SK-MEL-5 (cell line): ENCODE data around the gene RAET1G. TPM values are rescaled to one million over a fixed set of nuclear protein-coding genes. Genes with fewer than 3 reads are reported as not detected.
"Not testable (repeated sequence)": the region's sequence is repeated elsewhere in the genome, so short reads cannot be mapped to it uniquely, and the experiment has no call there.

Experiments
- DNase-seq: peaks from one replicate; pipeline ENCODE4 v3.0.0-alpha.2; 2016; ENCODE audit warnings: low read depth, low spot score
- in situ Hi-C: cut with HindIII; loops from 2 replicates; pipeline ENCODE4 v1.10.0; 2016; ENCODE audit warnings: low sequenced_read_pairs, high pct_unique_total_duplicates, low pct_unique_long_range_greater_than_20kb
- total RNA-seq: library from RNA; depleted of rRNA; stranded (reverse); fragments of >200 nt; shearing (Covaris generic); gene quantifications from 2 replicates; pipeline ENCODE4 v1.2.3, GENCODE V29; 2014

Gene RAET1G
- total RNA-seq, 1 experiment from 2014 or later, result not detected

DNA sequence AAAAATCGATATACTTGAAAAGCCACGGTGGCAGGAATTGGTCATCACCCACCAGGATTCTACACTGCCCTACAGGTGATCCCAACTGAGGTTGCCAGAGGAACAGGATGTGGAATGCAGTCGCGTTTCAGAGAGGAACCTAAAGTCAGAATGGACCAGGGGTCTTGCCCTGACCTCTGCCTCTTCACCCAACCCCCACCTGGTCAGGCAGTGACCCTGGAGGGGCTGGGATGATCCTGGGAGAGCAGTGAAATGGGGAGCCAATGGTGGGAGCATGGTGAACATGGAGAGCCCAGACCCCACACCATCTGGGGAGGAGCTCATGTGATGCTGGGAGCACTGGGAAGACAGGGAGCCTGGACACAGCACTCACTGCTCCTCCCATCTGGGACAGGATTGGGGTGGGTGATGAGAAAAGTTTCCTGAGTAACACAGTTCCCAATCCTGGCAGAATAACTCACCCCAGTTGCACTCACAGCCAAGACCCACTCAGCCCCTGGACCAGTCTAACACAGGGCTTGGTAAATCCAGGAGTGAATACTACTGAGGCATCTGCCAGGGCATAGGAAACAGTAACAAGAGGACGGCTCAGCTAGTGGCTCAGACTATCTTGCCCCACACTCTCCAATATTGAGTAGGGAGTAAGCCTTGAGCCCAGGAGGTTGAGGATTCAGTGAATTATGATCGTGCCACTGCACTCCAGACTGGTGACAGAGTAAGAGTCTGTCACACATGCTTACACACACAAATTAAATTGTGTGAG lies 17.2 kb upstream of the RAET1G start:
- in situ Hi-C loops, result no loop called here
- DNase-seq, result no peak

DNA sequence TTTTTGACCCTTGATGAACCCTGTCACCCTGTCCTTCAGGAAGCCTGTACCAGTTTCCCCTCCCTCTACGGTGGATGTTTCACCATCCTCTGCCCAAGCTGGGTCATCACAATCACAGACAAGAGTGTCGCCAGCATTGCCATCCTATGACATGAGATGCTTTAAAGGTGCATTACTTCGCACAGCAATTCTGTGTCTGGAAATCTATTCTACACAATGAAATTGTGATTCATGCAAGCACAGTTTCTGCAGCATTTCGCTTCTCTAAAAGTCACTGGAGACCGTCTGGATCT lies 16.4 kb upstream of the RAET1G start:
- in situ Hi-C loops, result no loop called here
- no peak for DNase-seq

DNA sequence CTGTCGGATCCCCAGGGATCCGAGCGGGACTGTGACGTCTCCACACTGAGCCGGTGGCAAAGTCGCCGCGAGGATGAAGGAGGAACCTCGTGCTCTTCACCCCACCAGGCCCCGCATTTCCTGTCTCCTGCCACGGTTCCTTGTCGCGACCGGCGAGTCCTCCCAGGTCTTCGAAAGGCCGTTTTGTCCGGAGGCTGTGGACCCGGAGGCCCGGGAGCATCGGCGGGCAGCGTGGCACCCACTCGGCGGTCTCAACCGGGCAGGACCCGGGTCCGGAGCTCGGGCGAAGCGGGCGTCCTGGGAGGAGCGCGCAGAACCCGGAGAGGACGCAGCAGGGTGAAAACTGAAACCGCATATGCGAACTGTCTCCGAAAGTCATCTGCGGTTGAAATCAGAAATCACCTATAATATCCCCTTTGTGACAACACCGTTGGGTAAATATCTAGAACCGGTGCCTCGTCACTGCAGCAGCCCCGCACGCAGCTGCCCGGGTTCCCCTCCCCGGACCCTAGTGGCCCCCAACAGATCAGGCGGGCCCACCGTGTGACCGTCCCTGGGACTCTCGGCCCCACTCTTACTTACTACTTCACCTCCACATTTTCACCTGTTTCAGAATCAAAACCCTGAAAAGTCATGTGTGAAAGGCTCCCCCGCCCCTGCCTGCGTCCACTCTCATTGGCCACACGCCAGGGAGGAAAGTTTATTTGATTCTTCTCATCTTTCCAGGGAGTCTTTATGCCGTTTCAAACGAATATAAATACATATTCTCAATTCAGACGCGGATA lies 15.8 kb upstream of the RAET1G start:
- in situ Hi-C loops, result no loop called here
- no peak for DNase-seq

DNA sequence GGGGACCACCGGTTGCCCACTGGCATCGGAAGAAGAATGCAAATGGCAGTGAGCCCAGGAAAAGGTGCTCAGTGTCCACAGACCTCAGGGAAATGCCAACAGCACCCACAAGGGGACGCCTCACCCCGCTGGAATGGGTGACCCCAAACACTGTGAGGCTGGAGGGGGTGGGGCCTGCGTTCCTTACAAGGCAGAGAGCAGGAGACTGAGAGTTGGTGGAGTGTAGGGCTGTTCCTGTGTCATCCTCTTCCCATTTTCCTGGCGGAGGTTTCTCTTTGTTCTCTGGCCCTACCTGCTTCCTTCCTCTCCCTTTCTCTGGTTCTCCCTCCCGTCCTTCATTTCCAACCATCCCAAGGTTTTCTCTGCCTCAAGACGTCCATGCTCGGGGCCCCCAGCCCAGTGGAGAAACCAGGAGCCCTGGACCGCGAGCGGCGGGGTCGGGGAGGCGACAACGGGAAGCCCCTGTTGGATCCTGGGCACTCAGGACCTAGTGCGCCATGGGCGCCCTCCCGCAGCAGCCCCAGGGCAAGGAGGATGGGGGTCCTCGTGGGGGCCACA lies 15.2 kb upstream of the RAET1G start:
- in situ Hi-C loops, DNase-seq: not testable (repeated sequence)

DNA sequence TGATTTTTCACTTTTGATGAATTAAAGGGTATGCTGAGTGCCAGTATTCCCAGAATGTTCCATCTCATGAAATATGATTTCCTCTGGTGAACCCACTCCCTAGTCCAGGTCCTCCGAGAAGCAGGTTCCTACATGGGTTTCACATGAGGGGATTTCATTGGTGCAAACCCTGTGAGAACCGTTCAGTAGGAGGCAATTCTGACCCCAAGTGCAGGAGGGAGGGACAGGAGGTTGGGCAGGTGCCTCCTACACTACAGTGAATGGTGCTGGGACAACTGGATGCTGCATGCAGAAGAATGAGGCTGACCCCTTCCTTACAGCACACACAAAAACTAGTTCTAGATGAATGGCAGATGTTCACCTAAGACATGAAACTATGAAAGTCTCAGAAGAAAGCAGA lies 13.8 kb upstream of the RAET1G start:
- DNase-seq, result no peak
- in situ Hi-C loops, result no loop called here

DNA sequence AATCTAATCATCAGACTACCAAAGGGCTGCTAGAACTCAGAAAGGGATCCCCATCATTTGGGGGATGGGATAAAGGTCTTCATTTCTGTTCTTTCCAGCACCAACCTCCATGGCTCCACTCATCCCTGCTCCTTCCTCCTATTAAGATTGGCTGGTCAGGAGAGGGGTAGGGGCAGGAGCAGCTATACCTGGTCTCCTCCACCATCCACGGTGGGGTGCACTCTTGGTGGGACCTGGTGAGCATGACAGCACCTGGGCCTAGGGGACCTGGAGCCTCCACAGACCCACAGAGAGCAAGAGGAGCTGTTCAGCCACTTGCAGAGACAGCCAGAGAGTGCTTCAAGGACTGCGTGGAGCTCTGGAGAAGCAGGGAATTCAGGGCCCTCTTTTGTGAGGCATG lies 12.7 kb upstream of the RAET1G start:
- in situ Hi-C loops, result no loop called here

DNA sequence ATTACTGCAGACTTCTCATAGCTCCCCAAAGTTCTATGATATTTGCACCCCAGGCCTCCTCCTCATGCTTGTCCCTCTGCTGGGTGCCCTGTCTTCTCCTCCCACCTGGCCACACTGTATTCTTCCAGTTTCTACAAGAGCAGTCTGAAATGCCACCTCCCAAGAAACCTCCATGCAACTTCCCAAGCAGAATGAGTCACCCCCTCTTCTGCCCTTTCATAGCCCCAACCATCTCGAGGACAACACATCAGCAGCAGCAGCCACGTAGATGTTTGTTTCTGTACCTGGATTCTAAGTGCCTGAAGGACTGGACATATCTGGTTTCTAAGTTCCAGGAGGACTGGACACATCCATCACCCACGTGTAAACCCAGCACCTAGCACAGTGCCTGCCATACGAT lies 12.3 kb upstream of the RAET1G start:
- in situ Hi-C loops, result no loop called here

More for the DNA sequence above, 12.7 kb upstream of the RAET1G start:
- no peak for DNase-seq

DNA sequence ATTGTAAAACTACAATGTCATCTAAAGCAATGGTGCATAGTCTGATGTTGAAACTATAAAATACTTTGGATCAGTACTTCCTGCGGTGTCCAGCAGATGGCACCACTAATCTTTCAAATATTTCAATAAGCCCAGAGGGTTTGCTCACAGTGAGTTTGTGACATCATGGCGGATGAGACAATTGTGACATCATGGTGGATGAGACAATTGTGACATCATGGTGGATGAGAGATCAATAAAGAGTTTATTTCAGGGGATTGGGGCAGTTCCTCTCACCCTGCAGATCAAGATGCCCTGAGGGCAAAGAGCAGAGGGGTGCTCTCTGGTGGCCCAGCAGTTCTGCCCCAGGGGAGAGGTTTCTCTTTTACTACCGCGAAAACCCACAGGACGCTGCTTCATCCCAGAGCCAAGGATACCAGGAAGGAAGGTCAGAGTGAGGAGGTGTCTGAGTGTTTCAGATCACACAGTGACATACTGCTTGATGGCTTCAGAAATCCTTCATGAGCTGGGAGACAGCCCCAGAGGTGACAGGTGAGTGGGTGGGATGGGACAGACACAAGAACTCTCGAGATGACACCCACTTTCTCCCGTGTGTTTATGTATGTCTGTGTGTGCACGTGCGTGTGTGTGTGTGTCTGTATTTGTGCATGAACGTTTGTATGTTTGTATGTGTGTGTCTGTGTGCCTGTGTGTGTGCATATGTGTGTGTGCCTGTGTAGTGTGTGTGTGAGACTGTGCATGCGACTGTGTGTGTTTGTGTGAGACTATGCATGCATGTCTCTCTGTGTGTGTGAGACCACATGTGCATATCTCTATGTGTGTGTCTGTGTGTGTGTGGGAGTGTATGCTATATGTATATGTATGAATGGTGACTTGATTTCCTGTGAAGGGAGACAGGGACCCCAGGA lies 11.6 kb upstream of the RAET1G start:
- in situ Hi-C loops, result no loop called here
- DNase-seq, result peak; percentile 78

More for the DNA sequence above, 12.3 kb upstream of the RAET1G start:
- no peak for DNase-seq

DNA sequence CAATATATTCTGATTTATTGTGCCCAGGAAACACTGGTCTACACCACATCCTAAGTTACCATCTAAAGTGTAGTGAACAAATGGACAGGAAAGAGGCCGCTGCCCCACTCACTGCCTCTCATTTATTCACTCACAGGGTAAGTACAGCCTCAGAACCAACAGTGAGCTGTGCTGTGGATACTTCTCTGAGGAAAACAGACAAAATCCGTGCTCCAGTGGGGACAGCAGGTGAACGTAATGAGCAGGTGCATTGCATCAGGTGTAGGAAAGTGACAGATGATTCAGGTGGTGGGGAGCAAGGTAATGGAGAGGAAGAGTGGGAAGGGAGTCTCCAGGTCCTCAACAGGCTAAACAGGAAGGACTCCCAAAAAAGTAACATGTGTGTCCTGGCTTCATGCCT lies 10.5 kb upstream of the RAET1G start:
- in situ Hi-C loops, result no loop called here
- no peak for DNase-seq

DNA sequence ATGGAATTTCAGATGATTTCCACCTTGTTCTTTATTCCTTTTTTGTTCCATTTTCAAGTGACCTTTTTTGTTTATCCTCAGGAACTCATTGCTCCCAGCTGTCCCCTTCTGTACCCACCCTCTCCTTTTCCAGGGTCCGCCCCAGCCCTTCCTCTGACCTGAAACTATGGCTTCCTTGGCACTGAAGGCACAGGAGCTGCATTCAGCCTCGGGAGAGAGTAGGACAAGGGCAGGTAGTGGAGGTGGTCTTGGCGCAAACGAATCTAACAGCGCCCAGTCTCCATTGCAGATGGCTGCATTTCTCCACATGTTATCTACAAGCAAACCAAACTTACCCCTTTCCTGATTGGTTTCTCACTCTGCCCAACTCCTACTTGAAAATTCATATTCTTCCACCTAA lies 10.1 kb upstream of the RAET1G start:
- in situ Hi-C loops, result no loop called here
- DNase-seq, result no peak

DNA sequence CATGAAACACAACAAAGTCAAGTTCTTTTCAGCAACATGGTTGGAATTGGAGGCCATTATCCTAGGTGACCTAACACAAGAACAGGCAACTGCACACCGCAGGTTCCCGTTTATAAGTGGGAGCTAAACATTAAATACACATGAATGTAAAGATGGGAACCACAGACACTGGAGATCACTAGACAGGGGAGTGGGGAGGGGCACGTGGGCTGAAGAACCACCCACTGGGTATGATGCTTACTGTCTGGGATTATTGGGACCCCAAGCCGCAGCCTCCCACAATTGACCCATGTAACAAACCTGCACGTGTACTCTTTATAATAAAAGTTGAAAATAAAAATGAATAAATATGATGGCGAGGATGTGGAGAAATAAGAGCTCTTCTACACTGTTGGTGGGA lies 8.6 kb upstream of the RAET1G start:
- in situ Hi-C loops, result no loop called here
- DNase-seq, result no peak

DNA sequence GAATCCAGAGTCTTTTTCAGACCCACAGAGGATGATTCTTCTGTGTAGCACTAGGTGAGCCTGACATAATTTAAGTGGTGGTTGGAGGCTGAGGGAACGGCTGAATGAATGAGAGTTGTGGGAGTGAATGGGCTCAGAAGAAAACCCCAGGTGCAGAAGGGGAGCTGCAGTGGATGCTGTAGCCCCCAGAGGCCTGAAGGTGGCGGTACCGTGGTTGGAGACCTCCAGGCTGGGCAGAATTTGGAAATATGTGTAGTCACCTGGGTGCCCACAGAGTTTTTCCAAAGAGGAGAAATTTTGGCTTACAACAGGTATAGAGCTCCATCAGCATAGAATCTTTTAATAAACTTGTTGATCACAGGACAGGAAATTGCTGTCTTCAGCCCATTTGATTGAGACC lies 6.5 kb upstream of the RAET1G start:
- DNase-seq, result peak; percentile 27
- in situ Hi-C loops, result no loop called here

DNA sequence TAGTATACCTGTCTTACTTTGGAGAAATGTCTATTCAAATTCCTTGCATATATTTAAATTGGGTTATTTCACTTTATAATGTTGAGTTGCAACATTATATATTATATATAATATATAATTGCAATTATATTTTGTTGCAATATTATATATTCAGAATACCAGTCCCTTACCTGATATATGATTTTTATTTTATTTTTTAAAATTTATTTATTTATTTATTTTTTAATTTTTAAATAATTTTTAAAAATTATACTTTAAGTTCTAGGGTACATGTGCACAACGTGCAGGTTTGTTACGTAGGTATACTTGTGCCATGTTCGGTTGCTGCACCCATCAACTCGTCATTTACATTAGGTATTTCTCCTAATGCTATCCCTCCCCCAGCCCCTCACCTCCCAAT lies 4.1 kb upstream of the RAET1G start:
- DNase-seq, in situ Hi-C loops: not testable (repeated sequence)

DNA sequence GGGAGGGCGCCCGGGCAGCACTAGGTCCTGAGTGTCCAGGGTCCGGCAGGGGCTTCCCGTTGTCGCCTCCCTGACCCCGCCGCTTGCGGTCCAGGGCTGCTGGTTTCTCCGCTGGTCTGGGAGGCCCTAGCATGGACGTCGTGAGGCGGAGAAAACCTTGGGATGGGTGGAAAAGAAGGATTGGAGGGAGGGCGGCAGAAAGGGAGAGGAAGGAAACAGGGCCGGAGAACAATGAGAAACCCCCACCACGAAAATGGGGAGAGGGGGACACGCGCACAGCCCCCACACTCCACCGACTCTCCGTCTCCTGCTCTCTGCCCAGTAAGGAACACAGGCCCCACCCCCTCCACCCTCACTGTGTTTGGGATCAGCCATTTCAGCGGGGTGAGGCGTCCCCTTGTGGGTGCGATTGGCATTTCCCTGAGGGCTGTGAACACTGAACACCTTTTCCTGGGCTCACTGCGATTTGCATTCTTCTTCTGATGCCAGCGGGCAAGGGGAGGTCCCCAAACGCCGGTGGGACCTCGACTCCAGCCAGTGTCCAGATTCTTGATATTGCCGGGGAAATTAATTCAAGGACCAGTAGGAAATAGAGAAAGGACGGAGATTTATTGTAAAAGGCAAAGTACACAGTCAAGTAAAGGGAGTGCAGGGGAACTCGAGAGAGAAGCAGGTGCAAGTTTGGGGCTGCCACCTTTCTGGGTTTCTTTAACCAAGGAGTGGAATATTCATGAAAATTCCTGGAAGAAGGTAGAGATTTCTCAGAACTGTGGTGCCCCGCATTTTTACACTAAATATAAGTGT lies 3.3 kb upstream of the RAET1G start:
- in situ Hi-C loops, result no loop called here
- peak; percentile 82 for DNase-seq

DNA sequence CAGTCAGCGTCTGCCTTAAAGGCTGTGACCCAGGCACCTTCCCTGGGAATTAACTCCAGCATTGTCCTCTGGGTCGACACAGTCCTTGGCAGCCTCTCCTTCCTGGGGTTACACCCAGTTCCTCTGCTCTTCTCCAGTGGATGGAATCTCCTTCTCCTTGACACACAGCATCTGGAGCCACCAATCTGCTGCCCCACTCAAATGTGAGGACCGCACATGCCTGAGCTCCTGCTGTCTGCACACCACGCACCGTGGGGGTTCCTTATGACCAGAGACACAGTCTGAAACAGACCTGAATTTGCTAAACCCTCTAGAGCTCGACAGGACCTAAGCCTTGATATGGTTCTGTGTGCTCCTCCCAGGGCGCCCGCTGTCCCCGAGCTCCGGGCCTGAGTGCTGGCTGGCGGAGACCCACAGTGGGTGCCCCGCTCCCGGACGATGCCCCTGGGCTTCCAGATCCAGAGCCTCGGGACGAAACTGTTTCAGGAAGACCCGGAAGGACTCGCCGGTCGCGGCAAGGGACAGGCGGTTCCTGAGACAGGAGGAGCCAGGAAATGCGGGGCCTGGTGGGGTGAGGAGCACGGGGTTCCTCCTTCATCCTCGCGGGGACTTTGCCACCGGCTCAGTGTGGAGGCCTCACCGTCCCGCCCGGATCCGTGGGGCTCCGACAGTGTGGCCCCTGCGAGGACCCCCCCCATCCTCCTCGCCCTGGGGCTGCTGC lies 2.5 kb upstream of the RAET1G start:
- DNase-seq, result no peak
- in situ Hi-C loops, result no loop called here

DNA sequence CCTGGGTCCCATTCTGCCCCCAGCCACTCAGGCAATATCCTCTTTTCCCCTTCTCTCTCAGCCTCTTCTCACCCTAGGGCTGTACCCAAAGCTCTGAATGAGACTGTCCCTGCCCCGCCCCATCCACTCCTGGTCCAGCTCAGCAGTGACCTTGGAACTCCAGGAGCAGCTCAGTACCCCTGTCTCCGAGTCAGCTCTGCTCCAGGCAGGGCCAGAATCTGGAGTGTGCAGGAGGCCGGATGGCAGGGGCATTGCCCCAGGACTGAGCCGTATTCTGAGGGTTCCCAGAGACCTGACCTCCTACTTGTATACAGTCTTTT lies 2.0 kb upstream of the RAET1G start:
- no peak for DNase-seq
- in situ Hi-C loops, result no loop called here
